Endodermal cell (in vitro differentiated cells): Measurements from ENCODE around the gene MCM3AP. TPM values are rescaled to one million over a fixed set of nuclear protein-coding genes. Genes with fewer than 3 reads are reported as not detected.

ENCODE experiments used
- DNase-seq: peaks from one replicate; pipeline ENCODE4 v3.0.0-alpha.2; 2017
- H3K27ac ChIP-seq: 2 replicates; pipeline ENCODE4 v1.5.1; 2013; ENCODE audit warnings: mild to moderate bottlenecking, low read depth, low read length, moderate library complexity
- H3K27me3 ChIP-seq: 2 replicates; pipeline ENCODE4 v1.6.1; 2013; ENCODE audit warnings: mild to moderate bottlenecking, low read length, moderate library complexity; ENCODE audit not compliant: insufficient read depth, control insufficient read depth, poor library complexity, severe bottlenecking
- H3K36me3 ChIP-seq: 2 replicates; pipeline ENCODE4 v1.7.0; 2013; ENCODE audit warnings: mild to moderate bottlenecking, low read length, moderate library complexity; ENCODE audit not compliant: control insufficient read depth, insufficient read depth
- H3K4me1 ChIP-seq: one replicate; pipeline ENCODE4 v1.7.0; 2013; ENCODE audit warnings: low read length; ENCODE audit not compliant: control insufficient read depth, insufficient read depth
- H3K4me3 ChIP-seq: 2 replicates; pipeline ENCODE4 v1.5.1; 2013; ENCODE audit warnings: mild to moderate bottlenecking, low read length, moderate library complexity
- H3K9ac ChIP-seq: 2 replicates; pipeline ENCODE4 v1.6.1; 2013; ENCODE audit warnings: mild to moderate bottlenecking, low read length, moderate library complexity; ENCODE audit not compliant: poor library complexity, severe bottlenecking; ENCODE audit errors: extremely low read depth
- H3K9me3 ChIP-seq: 2 replicates; pipeline ENCODE4 v1.6.1; 2013; ENCODE audit warnings: mild to moderate bottlenecking, low read length, moderate library complexity; ENCODE audit not compliant: control insufficient read depth
- H3K27ac Mint-ChIP-seq: 2 replicates; pipeline ENCODE4 v1.8.0; 2020; ENCODE audit warnings: mixed read lengths
- H3K27me3 Mint-ChIP-seq: 2 replicates; pipeline ENCODE4 v1.8.0; 2021; ENCODE audit warnings: mild to moderate bottlenecking, mixed read lengths; ENCODE audit not compliant: insufficient read depth
- H3K36me3 Mint-ChIP-seq: 2 replicates; pipeline ENCODE4 v1.8.0; 2020; ENCODE audit warnings: low read depth, mixed read lengths
- H3K4me1 Mint-ChIP-seq: 2 replicates; pipeline ENCODE4 v1.8.0; 2020; ENCODE audit warnings: mixed read lengths
- H3K4me3 Mint-ChIP-seq: 2 replicates; pipeline ENCODE4 v1.8.0; 2020; ENCODE audit warnings: mild to moderate bottlenecking, moderate library complexity, mixed read lengths
- H3K9me3 Mint-ChIP-seq: 2 replicates; pipeline ENCODE4 v1.8.0; 2020; ENCODE audit warnings: mild to moderate bottlenecking, mixed read lengths
- CTCF ChIP-seq: fragments of 200-600 bp; sonication (generic); conservative IDR thresholded peaks from 2 replicates; pipeline ENCODE4 v1.5.0; 2021; ENCODE audit warnings: antibody characterized with exemption, mild to moderate bottlenecking
- WGBS, 2 experiments: methylation state at CpG; one replicate each; pipeline versions ENCODE4 v1.1.5 to v1.1.7; 2013; ENCODE audit warnings: missing lambda C conversion rate in 2 of 2, mixed read lengths in 1 of 2; ENCODE audit not compliant: insufficient coverage in 1 of 2, insufficient read length in 1 of 2; 5-methylcytosine and 5-hydroxymethylcytosine counted together
- total RNA-seq, 2 donors: library from RNA; stranded (reverse); fragmentation: NEBNext Ultra II Directional in 1 of 2; extraction: Animal tissue kit (Norgen Biotek cat#: 25700) in 1 of 2; gene quantifications; 2 replicates in 1 of 2; 3 replicates in 1 of 2; pipeline ENCODE4 v1.2.1, GENCODE V29; 2021

Gene MCM3AP
- total RNA-seq, 2 donors from 2014 or later = 120 to 161 TPM

GRCh38 chr21:46295177-46295770 is 9.9 kb upstream of the MCM3AP start:
- Histone ChIP-seq H3K27ac (peak overlapping the region; percentile 38), H3K27me3 (no peaks in the 10 kb centered on the region), H3K4me3 (no peak overlapping the region), H3K36me3 (peaks cover 26% of the 10 kb centered on the region), H3K4me1 (no peaks in the 10 kb centered on the region), H3K9ac (no peak overlapping the region), H3K9me3 (peaks cover 12% of the 10 kb centered on the region)
- TF ChIP-seq CTCF = no peak
- Mint-ChIP-seq H3K36me3 (peaks cover 32% of the 10 kb centered on the region), H3K4me1 (peaks cover 7% of the 10 kb centered on the region), H3K27ac (no peak overlapping the region), H3K9me3 (peaks cover 9% of the 10 kb centered on the region), H3K27me3 (peaks cover 4% of the 10 kb centered on the region), H3K4me3 (no peak overlapping the region)
- peak; percentile 73 for DNase-seq
- 40 to 84% methylated on average over 2 to 8 of the region's 9 CpGs for WGBS, 2 experiments

DNA sequence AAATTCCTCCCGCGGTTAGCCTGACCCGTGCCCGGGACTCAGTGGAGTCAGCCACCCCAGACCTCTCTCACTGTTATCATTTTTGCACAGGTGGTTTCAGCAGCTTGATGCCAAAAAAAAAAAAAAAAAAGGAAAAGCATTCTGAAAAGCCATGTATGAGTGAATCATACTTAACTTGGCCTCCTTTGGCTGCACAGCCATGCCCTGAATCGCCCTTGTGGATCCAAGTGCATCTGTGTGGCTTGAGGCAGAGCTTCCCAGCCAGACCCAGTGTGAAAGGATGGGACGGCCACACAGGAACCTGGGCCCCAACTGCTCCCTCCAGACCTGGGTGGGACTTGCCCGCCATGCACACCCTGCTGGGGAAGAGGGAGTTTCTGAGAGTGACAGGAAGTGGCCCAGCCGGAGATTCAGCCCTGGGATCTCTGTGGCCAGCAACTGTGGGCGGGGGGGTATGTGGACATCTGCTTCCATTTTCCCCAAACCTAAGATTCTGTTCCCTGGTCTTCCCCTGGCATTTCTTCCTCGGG is 9.3 kb upstream of the MCM3AP start:
- H3K4me3 Mint-ChIP-seq = no peak overlapping the region
- no peak for TF ChIP-seq CTCF
- Histone ChIP-seq H3K4me3 (no peak overlapping the region), H3K36me3 (peaks cover 22% of the 10 kb centered on the region), H3K27ac (peak overlapping the region; percentile 38), H3K4me1 (no peaks in the 10 kb centered on the region), H3K9ac (no peak overlapping the region), H3K27me3 (no peaks in the 10 kb centered on the region), H3K9me3 (peaks cover 12% of the 10 kb centered on the region)
- peaks cover 28% of the 10 kb centered on the region for H3K36me3 Mint-ChIP-seq
- H3K27me3 Mint-ChIP-seq = peaks cover 4% of the 10 kb centered on the region
- H3K27ac Mint-ChIP-seq = no peak overlapping the region
- peaks cover 9% of the 10 kb centered on the region for H3K9me3 Mint-ChIP-seq
- DNase-seq = peak; percentile 60
- peaks cover 9% of the 10 kb centered on the region for H3K4me1 Mint-ChIP-seq
- 82 to 88% methylated on average over 2 to 9 of the region's 10 CpGs for WGBS, 2 experiments

DNA sequence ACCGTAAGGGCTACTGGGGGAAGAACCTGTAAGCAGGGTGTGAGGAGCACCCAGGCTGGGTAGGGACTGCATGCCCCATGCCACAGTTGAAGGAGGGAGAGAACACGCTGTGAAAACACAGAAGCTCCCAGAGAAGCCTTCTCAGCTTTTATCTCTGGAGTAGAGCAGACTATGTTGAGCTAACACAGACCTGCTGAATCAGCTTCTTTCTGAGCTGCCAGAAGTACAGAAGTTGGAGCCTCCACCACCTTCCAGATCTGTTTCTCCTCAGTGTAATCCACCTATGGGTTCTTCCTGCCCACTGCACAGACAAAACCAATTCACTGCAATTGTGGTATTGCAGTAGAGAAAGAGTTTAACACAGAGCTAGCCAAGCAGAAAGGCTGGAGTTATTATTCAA is 6.2 kb upstream of the MCM3AP start:
- DNase-seq = no peak
- Histone ChIP-seq H3K9me3 (peaks cover 12% of the 10 kb centered on the region), H3K27ac (no peak overlapping the region), H3K27me3 (no peaks in the 10 kb centered on the region), H3K36me3 (peaks cover 19% of the 10 kb centered on the region), H3K9ac (no peak overlapping the region), H3K4me3 (peak overlapping the region; percentile 28), H3K4me1 (no peaks in the 10 kb centered on the region)
- peaks cover 21% of the 10 kb centered on the region for H3K36me3 Mint-ChIP-seq
- H3K9me3 Mint-ChIP-seq = peaks cover 6% of the 10 kb centered on the region
- TF ChIP-seq CTCF = no peak
- H3K27ac Mint-ChIP-seq = peak overlapping the region; percentile 44
- H3K4me1 Mint-ChIP-seq = peaks cover 15% of the 10 kb centered on the region
- H3K27me3 Mint-ChIP-seq = no peaks in the 10 kb centered on the region
- 89 to 95% methylated on average over 1 to 2 of the region's 2 CpGs for WGBS, 2 experiments
- no peak overlapping the region for H3K4me3 Mint-ChIP-seq
